Measurements from ENCODE around the gene BTF3L4. TPM values are rescaled to one million over a fixed set of nuclear protein-coding genes. Genes with fewer than 3 reads are reported as not detected.

Gene BTF3L4
- polyA plus RNA-seq (2011; rRNA removed) = 47.7 and 63.8 TPM in 2 replicates
- polyA plus RNA-seq (2012; cell fraction: cytosol; rRNA removed) = 11.2 and 12.1 TPM in 2 replicates
- 3.5 and 6.6 TPM in 2 replicates for polyA plus RNA-seq (2012; cell fraction: nucleus; rRNA removed)
- 46.8 to 53.7 TPM (median 47.4 TPM) in 3 replicates for polyA plus RNA-seq (2017; fragmentation: RNase III; extraction: RNeasy Plus Mini Kit Qiagen cat#74134 plus additional on column Dnase treatment)
- polyA minus RNA-seq (2011; rRNA and poly(A)+ RNA removed) = 11.0 and 11.2 TPM in 2 replicates

- DNase-seq (ENCODE audit: low read depth in 1 of 2, low spot score in 1 of 2) = peak; percentile 76 to 92
- peak within 1 kb of the TSS; percentile 99 to 100 for H3K27ac ChIP-seq
- H3K4me1 ChIP-seq = peaks cover 28% of the 10 kb centered on the region
- ATAC-seq = peak; percentile 93 to 97
- CTCF ChIA-PET = no interaction called here
- peak; percentile 6 to 75; a peak in 3 of 5 replicates for TF ChIP-seq JUN (IDR thresholded peaks at IDR 0.05)
- no peak for TF ChIP-seq SMC3 (IDR thresholded peaks at IDR 0.05)
- no peak for TF ChIP-seq RAD21 (conservative IDR thresholded peaks at IDR 0.05 in 1 of 2, IDR thresholded peaks at IDR 0.05 in 1 of 2)
- no peak for TF ChIP-seq ESRRA (IDR thresholded peaks at IDR 0.05; ENCODE audit: borderline replicate concordance, low read length)
- peak; percentile 32; the same call in 1 of the 2 replicates for TF ChIP-seq KDM1A (IDR thresholded peaks at IDR 0.05; ENCODE audit: low read depth)
- TF ChIP-seq, protein P1, sequence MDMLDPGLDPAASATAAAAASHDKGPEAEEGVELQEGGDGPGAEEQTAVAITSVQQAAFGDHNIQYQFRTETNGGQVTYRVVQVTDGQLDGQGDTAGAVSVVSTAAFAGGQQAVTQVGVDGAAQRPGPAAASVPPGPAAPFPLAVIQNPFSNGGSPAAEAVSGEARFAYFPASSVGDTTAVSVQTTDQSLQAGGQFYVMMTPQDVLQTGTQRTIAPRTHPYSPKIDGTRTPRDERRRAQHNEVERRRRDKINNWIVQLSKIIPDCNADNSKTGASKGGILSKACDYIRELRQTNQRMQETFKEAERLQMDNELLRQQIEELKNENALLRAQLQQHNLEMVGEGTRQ (IDR thresholded peaks at IDR 0.05) = peak; percentile 72
- no peak for TF ChIP-seq HDAC2 (IDR thresholded peaks at IDR 0.05)
- TF ChIP-seq MAFK (IDR thresholded peaks at IDR 0.05; ENCODE audit: partially characterized antibody) = no peak
- peak; percentile 92 for TF ChIP-seq PHF8 (IDR thresholded peaks at IDR 0.05; ENCODE audit: borderline replicate concordance, low read depth)
- TF ChIP-seq CBX8 (IDR thresholded peaks at IDR 0.05) = no peak
- no peak for TF ChIP-seq RARB (CRISPR knock-in tag; IDR thresholded peaks at IDR 0.05)
- TF ChIP-seq, protein P2, sequence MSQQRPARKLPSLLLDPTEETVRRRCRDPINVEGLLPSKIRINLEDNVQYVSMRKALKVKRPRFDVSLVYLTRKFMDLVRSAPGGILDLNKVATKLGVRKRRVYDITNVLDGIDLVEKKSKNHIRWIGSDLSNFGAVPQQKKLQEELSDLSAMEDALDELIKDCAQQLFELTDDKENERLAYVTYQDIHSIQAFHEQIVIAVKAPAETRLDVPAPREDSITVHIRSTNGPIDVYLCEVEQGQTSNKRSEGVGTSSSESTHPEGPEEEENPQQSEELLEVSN (IDR thresholded peaks at IDR 0.05; ENCODE audit: borderline replicate concordance, low read depth) = peak; percentile 22; the same call in 1 of the 2 replicates
- TF ChIP-seq TFCP2L1 (CRISPR knock-in tag; IDR thresholded peaks at IDR 0.05) = no peak
- no peak for TF ChIP-seq CEBPB (IDR thresholded peaks at IDR 0.05)
- TF ChIP-seq POLR2A (IDR thresholded peaks at IDR 0.05; ENCODE audit: low read length) = peak; percentile 35
- no peak for TF ChIP-seq JUNB (IDR thresholded peaks at IDR 0.05)
- TF ChIP-seq, protein P3, sequence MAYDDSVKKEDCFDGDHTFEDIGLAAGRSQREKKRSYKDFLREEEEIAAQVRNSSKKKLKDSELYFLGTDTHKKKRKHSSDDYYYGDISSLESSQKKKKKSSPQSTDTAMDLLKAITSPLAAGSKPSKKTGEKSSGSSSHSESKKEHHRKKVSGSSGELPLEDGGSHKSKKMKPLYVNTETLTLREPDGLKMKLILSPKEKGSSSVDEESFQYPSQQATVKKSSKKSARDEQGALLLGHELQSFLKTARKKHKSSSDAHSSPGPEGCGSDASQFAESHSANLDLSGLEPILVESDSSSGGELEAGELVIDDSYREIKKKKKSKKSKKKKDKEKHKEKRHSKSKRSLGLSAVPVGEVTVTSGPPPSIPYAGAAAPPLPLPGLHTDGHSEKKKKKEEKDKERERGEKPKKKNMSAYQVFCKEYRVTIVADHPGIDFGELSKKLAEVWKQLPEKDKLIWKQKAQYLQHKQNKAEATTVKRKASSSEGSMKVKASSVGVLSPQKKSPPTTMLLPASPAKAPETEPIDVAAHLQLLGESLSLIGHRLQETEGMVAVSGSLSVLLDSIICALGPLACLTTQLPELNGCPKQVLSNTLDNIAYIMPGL (CRISPR knock-in tag; IDR thresholded peaks at IDR 0.05; ENCODE audit: borderline replicate concordance) = no peak
- peak; percentile 78; the same call in 1 of the 2 replicates for TF ChIP-seq MYC (IDR thresholded peaks at IDR 0.05; ENCODE audit: borderline replicate concordance, low read length)
- TF ChIP-seq HOXA7 (CRISPR knock-in tag; IDR thresholded peaks at IDR 0.05) = no peak
- peak; percentile 84 for TF ChIP-seq MAX (IDR thresholded peaks at IDR 0.05)
- TF ChIP-seq BCL3 (IDR thresholded peaks at IDR 0.05) = peak; percentile 57; the same call in 1 of the 3 replicates
- peak within 1 kb of the TSS; percentile 85 for H3K4me3 ChIP-seq
- POLR2A ChIA-PET = interaction anchor here (3.1 kb wide), 1 partner anchor 24 kb away, joined by 13 read pairs; the partner anchor contains the start of gene KTI12
- H3K4me2 ChIP-seq = peak within 1 kb of the TSS; percentile 91
- 1% methylated on average over 11 of the region's 54 CpGs for WGBS (ENCODE audit: missing lambda C conversion rate)
- H3K9me3 ChIP-seq = no peaks in the 10 kb centered on the region
- no peak for FAIRE-seq
Measured at GRCh38 chr1:52056163-52056936, at the start of gene BTF3L4. TSS of gene BTF3L4 (plus strand) at chr1:52056295. CDS start at chr1:52059848, 3,553 bp downstream.
